Urinary bladder (tissue), 4 donors: Measurements from ENCODE around the gene RNU6-1. TPM values are rescaled to one million over a fixed set of nuclear protein-coding genes. Genes with fewer than 3 reads are reported as not detected.

Experiments used
- DNase-seq: peaks from one replicate; pipeline ENCODE4 v3.0.0-alpha.2; 2015; ENCODE audit errors: extremely low spot score
- H3K27ac ChIP-seq: one replicate; pipeline ENCODE4 v1.5.1; 2013; ENCODE audit warnings: low read depth, mild to moderate bottlenecking, moderate library complexity
- H3K36me3 ChIP-seq: one replicate; pipeline ENCODE4 v1.6.1; 2013; ENCODE audit warnings: mild to moderate bottlenecking, moderate library complexity; ENCODE audit not compliant: insufficient read depth
- H3K4me1 ChIP-seq: one replicate; pipeline ENCODE4 v1.6.1; 2013; ENCODE audit warnings: mild to moderate bottlenecking, moderate library complexity; ENCODE audit not compliant: insufficient read depth
- H3K4me3 ChIP-seq: one replicate; pipeline ENCODE4 v1.5.1; 2013; ENCODE audit warnings: low read depth, low read length
- WGBS: extraction: QIAGEN DNeasy Blood & Tissue Kit; methylation state at CpG from one replicate; pipeline ENCODE4 v1.1.7; 2013; 5-methylcytosine and 5-hydroxymethylcytosine counted together
- polyA plus RNA-seq: library from polyadenylated mRNA; stranded (reverse); fragments of 200-250 nt; gene quantifications from one replicate; pipeline ENCODE4 v1.2.3, GENCODE V29; 2013
- total RNA-seq: library from RNA; depleted of rRNA; stranded (reverse); fragments of >200 nt; gene quantifications from one replicate; pipeline ENCODE4 v1.2.3, GENCODE V29; 2014
- donor health status: healthy with polysubstance abuse.
- donor health status: healthy.

Gene RNU6-1
- total and polyA plus RNA-seq, 2 donors = not detected

DNA sequence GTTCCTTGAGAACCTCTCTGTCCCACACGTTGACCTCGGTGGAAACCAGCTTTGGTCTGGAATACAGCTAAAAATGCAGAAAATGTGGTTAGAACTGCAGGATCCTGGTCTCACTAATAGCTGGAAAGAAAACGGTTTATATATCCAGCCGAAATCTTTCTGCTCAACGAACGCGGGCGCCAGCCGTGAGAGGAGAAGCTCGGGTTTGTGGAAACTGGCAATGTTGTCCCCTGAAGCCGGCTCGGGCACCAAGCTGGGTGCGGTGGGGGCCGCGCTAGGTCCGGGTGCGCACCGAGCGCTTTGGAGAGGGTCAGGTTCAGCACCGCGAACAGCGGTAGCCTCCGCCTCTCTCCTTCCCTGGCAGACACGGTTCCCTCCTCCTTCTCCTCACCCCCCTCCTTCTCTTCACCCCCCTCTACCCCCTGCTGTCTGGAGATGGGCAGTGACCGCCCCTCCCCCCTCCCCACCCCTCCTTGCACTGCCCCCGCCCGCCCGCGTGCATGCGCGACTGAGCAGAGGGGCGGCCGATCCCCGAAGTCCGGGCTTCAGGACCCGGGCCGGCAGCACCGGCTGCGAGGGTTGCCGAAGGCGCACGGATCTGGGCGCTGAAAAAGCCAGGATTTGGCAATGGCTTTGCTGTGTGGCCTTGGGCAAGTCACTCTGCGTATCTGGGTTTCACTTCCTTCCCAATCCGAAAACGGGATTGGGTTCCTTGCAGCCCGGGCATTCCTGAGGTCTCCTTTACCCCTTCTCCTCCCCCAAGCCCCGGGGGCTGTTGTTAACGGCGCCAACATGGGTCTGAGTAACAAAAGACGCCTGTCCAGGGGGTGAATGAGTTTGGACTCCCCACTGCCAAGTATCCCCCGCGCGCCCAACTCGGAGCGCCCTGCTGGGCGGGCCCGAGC is 14.6 kb downstream of the RNU6-1 start, which contains the start of gene SKOR1:
Gene SKOR1, plus strand, starts transcription at position 534 of the 905 bp plus-strand sequence. Its CDS starts 94 bp downstream, at position 628.
- under 1% methylated on average over 58 of the region's 58 CpGs for WGBS
- Histone ChIP-seq H3K36me3 (no peaks in the 10 kb centered on the region), H3K4me1 (peaks cover 9% of the 10 kb centered on the region), H3K27ac (no peak within 1 kb of the TSS), H3K4me3 (peak within 1 kb of the TSS; percentile 13)
- DNase-seq = no peak

DNA sequence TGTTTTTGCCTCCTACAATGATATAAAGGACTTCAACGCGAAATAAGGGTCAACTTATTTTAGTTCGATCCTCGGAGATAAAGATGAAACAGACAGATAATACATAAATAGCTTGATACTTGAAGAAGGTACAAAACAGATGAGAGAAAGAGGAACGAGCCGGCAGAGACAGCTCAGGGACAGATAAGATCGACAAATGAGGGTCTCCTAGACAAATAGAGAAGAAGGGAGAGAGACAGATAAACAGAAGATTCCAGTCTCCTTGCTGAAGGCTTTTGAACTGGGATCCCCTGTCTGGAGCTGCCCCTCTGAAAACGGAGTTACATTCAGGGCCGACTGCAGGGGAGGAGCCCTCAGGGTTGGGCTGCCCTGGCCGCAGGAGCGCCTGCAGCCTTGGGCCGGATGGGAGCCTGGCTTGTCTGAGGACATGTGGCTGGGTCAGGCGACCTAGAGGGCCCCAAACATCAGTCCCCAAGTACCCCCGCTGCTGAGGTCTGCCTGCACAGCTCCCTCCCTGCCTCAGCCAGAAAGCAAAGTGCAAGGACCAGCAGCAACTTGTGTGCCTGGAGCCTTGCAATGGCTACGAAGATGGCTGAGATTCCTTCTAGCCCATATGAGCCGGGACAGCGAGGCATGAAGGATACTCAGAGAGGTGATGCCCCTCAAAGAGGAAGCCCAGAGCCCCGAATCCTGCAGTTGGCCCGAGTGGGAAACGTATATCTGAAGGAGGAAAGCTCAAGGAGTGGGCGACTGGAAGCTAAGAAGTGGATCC is 15.5 kb downstream of the RNU6-1 start:
- WGBS = 8% methylated on average over 21 of the region's 21 CpGs
- H3K36me3 ChIP-seq = no peaks in the 10 kb centered on the region
- DNase-seq = no peak
- no peak overlapping the region for H3K27ac ChIP-seq
- H3K4me3 ChIP-seq = no peak overlapping the region
- H3K4me1 ChIP-seq = peaks cover 8% of the 10 kb centered on the region

DNA sequence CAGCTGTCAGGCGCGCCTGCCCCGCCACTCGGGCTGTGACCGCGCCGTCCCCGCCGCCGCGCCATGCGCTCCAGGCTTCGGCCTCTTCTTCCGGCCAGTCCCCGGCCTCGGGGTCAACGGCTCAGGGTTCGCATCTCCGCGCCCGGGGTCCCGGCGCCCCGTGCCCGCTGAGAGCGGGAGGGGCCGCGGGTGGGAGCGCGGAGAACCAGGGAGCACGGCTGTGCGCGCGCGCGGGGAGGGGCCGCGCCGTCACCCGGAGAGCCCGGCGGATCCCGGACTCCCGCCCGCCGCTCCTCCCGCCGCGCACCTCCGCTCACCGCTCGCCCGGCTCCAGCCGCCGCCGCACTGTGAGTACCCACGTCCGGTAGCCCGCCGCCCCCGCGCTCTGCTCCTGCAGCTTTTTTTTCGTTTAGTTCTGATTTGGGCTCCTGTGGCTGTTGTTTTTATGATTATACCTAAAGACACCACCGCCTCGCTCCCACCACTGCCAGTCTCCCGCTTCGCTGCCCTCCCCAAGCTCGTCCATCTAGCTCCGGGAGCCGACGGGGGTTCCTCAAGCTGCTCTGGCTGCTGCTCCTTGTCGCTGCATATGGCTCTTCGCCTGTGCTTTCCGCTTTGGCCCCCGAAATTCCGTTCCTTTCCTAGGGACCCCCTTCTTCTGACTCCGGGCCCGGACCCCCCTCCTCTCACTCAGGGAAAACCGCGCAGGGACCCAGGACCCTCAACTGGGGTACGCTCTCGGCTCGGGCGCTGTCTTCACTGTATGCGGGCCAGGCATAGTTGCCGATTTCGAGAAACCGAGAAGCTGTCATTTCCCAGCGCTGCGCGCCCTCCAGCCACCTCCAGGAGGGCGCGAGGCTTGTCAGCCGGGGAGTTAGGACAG is 16.3 kb downstream of the RNU6-1 start:
- Histone ChIP-seq H3K4me3 (no peak overlapping the region), H3K27ac (no peak overlapping the region), H3K4me1 (peaks cover 8% of the 10 kb centered on the region), H3K36me3 (no peaks in the 10 kb centered on the region)
- WGBS = 2% methylated on average over 94 of the region's 94 CpGs
- DNase-seq = no peak

DNA sequence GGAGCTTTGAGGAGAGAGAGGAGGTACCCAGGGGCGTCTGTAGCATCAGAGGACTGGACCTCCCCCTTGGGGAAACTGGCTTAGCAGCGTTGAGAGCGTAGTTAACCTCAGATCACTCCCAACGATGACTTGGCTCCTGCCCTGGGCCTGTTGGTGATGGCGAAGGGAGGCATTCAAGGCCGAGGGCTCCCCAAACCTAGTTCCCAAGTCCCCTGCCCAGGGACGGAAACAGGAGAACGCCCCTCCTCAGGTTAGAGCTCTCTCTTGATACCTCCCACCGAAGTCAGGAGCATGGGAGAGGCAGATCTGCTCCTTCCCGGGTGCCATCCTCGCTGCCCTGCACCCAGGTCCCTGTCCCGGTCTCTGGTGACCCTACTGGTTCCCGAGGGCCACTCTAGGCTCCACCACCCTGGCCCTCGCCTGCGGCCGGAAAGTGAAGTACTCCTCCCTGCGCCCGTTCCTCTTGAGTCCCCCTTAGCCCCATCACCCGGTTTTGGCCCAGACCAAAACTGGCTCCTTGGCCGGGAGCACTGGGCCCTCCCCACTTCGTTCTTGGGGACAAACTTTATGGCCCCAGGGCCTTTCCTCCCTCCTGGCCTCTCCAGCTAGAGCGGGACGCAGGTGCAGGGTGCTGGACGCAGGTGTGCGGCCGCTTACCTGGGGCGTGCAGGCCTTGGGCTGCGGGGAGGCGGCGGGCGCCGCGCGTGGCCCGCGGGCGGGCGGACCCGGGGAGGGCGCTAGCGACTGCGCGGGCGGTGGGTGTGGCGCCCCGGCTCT is 17.1 kb downstream of the RNU6-1 start:
- H3K36me3 ChIP-seq = no peaks in the 10 kb centered on the region
- no peak overlapping the region for H3K4me3 ChIP-seq
- 2% methylated on average over 46 of the region's 46 CpGs for WGBS
- H3K4me1 ChIP-seq = peaks cover 8% of the 10 kb centered on the region
- H3K27ac ChIP-seq = no peak overlapping the region
- no peak for DNase-seq

DNA sequence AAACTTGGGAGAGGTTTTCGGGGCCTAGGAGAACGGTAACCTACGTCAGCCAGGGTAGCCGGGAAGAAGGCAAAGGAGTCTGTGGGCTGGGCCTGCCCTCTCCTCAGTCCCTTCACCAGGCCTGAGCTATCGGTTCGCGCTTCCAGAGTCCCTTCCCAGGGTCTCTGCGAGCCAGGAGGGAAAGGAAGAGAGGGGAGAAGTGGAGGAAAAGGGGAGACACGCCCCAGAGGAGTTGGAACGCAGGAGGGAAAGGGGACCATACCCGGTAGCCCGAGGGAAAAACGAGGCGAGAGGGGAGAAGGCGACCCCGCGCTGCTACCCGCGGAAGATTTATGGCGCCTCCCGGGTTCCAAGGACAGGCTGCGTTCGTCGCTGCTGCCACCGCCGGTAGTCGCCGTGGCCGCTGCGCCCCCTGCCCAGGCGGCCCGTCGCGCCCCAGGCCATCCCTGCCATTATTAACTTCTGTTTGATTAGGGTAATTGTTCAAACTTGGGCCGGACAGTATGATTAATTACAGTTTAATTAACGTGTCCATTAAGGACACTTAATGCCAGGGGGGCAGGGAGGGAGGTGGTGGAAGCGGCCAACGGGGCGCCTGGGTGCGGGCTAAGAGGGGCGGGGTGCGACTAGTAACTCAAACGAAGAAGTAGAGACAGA is 17.9 kb downstream of the RNU6-1 start:
- WGBS = 4% methylated on average over 43 of the region's 43 CpGs
- no peaks in the 10 kb centered on the region for H3K36me3 ChIP-seq
- H3K4me1 ChIP-seq = peaks cover 5% of the 10 kb centered on the region
- H3K27ac ChIP-seq = no peak overlapping the region
- no peak overlapping the region for H3K4me3 ChIP-seq
- DNase-seq = no peak

DNA sequence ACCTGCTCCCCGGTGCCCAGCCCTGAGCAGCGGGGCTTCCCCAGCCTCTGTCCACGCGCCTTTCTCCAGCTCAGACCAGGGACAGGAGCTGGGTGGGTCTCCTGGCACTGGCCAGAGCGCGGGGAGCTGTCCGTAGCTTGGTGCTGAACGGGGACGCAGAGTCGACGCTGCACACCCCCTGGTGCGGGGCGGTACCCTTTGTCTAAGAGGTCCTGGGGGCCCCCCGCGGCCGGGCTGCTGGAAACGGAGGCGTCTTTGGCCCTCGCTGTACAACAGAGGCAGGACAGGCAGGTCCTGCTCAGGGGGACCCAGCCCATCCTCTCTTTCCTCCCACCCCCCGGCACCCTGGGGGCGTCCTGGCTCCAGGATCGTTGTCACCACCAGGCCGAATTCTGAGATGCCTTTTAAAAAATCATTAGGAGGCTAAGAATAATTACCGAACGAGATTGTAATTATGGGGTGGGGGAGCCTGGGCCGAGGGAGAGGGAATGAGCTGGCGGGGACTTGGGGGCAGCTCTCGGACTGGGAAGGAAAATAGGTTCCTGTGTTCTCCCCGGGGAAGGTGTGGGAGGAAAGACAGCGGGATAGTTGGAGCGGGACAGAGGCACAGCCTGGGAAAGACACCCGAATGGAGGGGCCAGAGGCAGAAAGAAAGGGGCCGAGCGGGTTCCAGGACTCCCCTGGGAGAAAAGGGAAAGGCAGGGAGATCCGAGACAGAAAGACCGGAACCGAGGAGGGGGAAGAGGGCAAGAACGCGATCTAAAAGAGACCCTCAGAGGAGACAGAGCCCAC is 18.7 kb downstream of the RNU6-1 start:
- no peak for DNase-seq
- Histone ChIP-seq H3K36me3 (no peaks in the 10 kb centered on the region), H3K4me3 (no peak overlapping the region), H3K27ac (no peak overlapping the region), H3K4me1 (peaks cover 5% of the 10 kb centered on the region)
- 4% methylated on average over 39 of the region's 39 CpGs for WGBS

DNA sequence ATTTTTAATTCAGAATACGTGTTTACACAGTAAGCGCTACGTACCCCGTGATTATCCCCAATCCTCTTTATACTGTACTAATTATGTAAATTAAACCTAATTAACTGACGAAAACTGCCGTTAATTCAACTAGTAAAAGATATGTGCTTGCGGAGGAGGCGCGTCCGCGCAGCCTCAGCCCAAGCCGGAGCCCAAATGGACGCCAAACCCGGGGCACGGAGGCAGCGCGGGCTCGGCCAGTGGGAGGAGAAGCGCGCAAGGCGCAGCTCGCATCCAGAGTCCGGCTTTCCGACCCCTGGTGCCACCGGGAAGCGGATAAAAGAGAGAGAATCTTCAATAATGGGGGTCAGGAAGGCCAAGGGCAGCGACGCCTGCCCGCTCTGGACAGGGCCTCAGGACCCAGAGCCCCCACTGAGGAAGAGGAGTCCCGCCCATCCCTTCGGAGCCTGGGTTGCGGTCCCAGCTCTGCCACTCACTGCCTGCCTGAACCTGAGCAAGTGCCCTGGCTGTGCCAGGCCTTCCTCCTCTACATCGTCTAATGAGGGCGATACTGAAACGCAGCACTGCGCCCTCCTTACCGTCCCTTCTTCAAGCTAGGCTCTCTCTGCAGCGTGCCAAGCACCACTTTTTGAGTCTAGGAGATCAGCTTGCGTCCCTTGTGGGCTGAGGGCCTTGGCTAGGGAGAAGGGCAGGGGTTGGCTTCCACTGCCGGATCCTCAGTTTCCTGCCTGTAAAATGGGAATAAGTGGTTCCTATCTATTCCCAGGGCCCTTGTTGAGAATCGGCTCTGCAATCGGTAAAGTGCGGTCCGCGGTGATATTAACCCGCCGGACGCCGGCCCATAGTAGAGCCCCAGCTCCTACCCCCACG is 19.5 kb downstream of the RNU6-1 start:
- no peak for DNase-seq
- Histone ChIP-seq H3K27ac (no peak overlapping the region), H3K4me1 (peaks cover 5% of the 10 kb centered on the region), H3K36me3 (no peaks in the 10 kb centered on the region), H3K4me3 (no peak overlapping the region)
- WGBS = 10% methylated on average over 50 of the region's 50 CpGs

DNA sequence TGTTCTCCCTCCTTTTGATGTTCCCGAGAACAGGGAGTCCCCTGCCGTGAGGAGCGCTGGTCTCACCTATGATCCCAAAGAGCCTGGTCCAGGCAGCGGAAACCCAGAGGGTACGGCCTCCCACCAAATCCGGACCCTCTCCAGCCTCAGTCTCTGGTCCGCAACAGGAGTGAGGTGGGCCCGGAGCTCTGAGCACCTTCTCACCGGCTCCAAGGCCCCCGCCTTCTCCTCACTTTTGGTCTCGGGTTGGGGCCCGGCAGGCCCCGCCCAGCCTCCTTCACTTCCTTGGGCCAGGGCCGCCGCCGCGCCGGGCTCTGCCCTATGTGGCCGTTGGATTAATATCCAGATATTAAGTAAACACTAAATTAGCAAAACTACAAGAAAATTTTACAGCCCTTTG is 20.2 kb downstream of the RNU6-1 start:
- no peak overlapping the region for H3K4me3 ChIP-seq
- WGBS = 16% methylated on average over 19 of the region's 19 CpGs
- no peaks in the 10 kb centered on the region for H3K36me3 ChIP-seq
- peaks cover 5% of the 10 kb centered on the region for H3K4me1 ChIP-seq
- DNase-seq = no peak
- H3K27ac ChIP-seq = no peak overlapping the region

DNA sequence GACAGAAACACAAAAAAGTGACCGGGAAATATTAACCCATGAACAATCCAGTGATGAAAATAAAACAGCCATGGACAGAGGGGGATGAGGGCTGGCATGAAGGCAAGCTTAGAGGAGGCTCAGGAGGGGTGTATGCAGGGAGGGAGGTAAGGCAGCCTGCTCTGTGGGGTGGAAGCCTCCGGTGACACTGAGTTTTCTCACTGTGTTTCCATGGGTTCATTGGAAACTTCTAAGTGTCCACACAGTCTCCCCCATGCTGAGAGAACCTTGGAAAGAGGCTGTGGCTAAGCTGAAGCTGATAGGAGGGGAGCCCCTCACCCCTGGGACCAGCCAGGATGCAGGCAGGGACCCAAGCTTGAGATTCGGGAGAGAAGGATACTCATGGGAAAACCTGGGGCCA is 21.4 kb downstream of the RNU6-1 start:
- 77% methylated on average over 3 of the region's 3 CpGs for WGBS
- Histone ChIP-seq H3K4me3 (no peak overlapping the region), H3K27ac (no peak overlapping the region), H3K36me3 (no peaks in the 10 kb centered on the region), H3K4me1 (peaks cover 5% of the 10 kb centered on the region)
- no peak for DNase-seq

DNA sequence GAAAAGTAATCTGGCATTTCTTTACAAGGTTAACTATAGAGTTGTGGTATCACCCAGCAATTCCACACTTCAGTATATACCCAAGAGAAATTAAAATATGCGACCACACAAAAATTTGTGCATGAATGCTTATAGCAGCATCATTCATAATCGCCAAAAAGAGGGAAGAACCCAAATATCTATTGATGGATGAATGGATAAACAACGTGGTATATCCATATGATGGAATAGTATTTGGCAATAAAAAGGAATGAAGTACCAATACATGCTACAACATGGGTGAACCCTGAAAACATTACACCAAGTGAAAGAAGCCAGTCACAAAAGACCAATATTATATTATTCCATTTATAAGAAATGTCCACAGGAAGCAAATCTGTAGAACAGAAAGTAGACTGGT is 23.2 kb downstream of the RNU6-1 start:
- Histone ChIP-seq H3K4me3 (no peak overlapping the region), H3K4me1 (no peaks in the 10 kb centered on the region), H3K36me3 (no peaks in the 10 kb centered on the region), H3K27ac (no peak overlapping the region)
- WGBS = 95% methylated on average over 3 of the region's 3 CpGs
- DNase-seq = no peak

DNA sequence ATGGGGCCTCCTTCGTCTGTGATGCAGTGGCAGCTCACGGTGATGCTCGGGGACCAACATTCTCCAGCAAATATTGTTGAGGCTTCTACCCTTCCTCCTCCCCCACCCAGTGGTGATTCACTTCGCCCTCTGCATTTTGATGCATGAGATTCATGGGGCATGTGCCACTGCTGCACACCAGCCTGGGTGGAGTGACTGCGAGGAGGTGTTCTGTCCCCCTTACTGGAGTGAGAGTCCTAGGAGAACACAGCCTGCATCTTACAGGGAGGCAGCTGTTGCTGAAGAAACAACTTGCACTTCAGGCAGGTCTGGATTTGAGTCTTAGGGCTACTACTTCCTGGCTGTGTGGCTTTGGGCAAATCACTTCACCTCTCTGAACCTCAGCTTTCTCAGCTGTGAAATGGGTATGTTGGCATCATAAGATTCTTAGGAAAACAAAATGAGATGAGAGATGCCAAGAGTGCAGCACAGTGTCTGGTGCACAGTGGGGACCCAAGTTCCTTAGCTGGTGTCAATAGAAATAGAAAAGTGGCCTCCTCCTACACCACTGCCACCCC is 24.7 kb downstream of the RNU6-1 start:
- DNase-seq = no peak
- no peak overlapping the region for H3K4me3 ChIP-seq
- no peak overlapping the region for H3K27ac ChIP-seq
- H3K4me1 ChIP-seq = no peaks in the 10 kb centered on the region
- no peaks in the 10 kb centered on the region for H3K36me3 ChIP-seq
- 88% methylated on average over 5 of the region's 5 CpGs for WGBS
